WTC11 (cell line): Measurements from ENCODE around the gene CCL18.

Source experiments
- CBFB ChIP-seq: sonication (generic); formaldehyde crosslinking; IDR thresholded peaks from 2 replicates; pipeline ENCODE4 v1.8.1; 2022; ENCODE audit warnings: mild to moderate bottlenecking, low read depth, missing genetic modification reagents
- ELF4 ChIP-seq: sonication (generic); formaldehyde crosslinking; IDR thresholded peaks from 2 replicates; pipeline ENCODE4 v1.8.1; 2022; ENCODE audit warnings: low read depth, mild to moderate bottlenecking, moderate library complexity, missing genetic modification reagents
- FOXP1 ChIP-seq: sonication (generic); formaldehyde crosslinking; IDR thresholded peaks from 2 replicates; pipeline ENCODE4 v1.8.0; 2022; ENCODE audit warnings: missing genetic modification reagents, mild to moderate bottlenecking, moderate library complexity, borderline replicate concordance
- JUN ChIP-seq: sonication (generic); formaldehyde crosslinking; IDR thresholded peaks from 2 replicates; pipeline ENCODE4 v1.8.0; 2023; ENCODE audit warnings: mild to moderate bottlenecking, missing genetic modification reagents
- KAT7 ChIP-seq: sonication (generic); formaldehyde crosslinking; IDR thresholded peaks from 2 replicates; pipeline ENCODE4 v1.8.1; 2023; ENCODE audit warnings: missing genetic modification reagents, mild to moderate bottlenecking, borderline replicate concordance
- NFYB ChIP-seq: sonication (generic); formaldehyde crosslinking; conservative IDR thresholded peaks from 2 replicates; pipeline ENCODE4 v1.8.0; 2022; ENCODE audit warnings: low read depth, missing genetic modification reagents
- NR2C2 ChIP-seq: sonication (generic); formaldehyde crosslinking; IDR thresholded peaks from 2 replicates; pipeline ENCODE4 v1.8.0; 2022; ENCODE audit warnings: mild to moderate bottlenecking, missing genetic modification reagents
- NR3C1 ChIP-seq: sonication (generic); formaldehyde crosslinking; conservative IDR thresholded peaks from 2 replicates; pipeline ENCODE4 v1.8.1; 2023; ENCODE audit warnings: low read depth, mild to moderate bottlenecking, missing genetic modification reagents
- SMAD3 ChIP-seq: sonication (generic); formaldehyde crosslinking; IDR thresholded peaks from 2 replicates; pipeline ENCODE4 v1.8.0; 2022; ENCODE audit warnings: missing genetic modification reagents, mild to moderate bottlenecking, borderline replicate concordance
- TEAD4 ChIP-seq: sonication (generic); formaldehyde crosslinking; IDR thresholded peaks from 2 replicates; pipeline ENCODE4 v1.8.0; 2022; ENCODE audit warnings: mild to moderate bottlenecking, missing genetic modification reagents
- ZNF263 ChIP-seq: sonication (generic); formaldehyde crosslinking; IDR thresholded peaks from 2 replicates; pipeline ENCODE4 v1.8.1; 2022; ENCODE audit warnings: low read depth, mild to moderate bottlenecking, moderate library complexity, missing genetic modification reagents
- ZNF317 ChIP-seq: sonication (generic); formaldehyde crosslinking; IDR thresholded peaks from 2 replicates; pipeline ENCODE4 v1.8.1; 2023; ENCODE audit warnings: low read depth, mild to moderate bottlenecking, moderate library complexity, missing genetic modification reagents, borderline replicate concordance
- TF ChIP-seq, protein P1 (sequence below): fragments of 200-600 bp; IDR thresholded peaks from 2 replicates; pipeline ENCODE4 v1.8.0; 2022; ENCODE audit warnings: antibody characterized with exemption
- TF ChIP-seq, protein P2 (sequence below): sonication (generic); formaldehyde crosslinking; IDR thresholded peaks from 2 replicates; pipeline ENCODE4 v1.8.0; 2022; ENCODE audit warnings: mild to moderate bottlenecking, missing genetic modification reagents

DNA sequence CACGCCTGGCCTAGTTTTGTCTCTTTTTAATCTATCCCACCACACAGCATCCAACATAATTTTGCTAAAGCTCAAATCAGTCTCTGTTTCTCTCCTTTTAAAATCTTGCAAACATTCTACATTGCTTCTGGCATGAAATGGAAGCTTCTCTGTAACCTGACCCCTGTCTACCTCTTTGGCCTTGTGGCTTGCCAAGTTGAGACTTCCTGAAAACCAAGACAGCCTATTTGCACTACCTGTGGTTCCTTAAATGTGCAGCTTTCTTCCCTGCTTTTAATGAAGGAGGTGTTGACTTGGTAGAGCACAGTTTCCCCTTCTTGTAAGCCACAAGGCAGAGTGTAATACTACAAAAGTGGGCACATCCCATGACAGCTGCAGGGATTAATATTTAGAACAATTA, 31.9 kb downstream of the CCL18 start:
- TF ChIP-seq, protein P1, sequence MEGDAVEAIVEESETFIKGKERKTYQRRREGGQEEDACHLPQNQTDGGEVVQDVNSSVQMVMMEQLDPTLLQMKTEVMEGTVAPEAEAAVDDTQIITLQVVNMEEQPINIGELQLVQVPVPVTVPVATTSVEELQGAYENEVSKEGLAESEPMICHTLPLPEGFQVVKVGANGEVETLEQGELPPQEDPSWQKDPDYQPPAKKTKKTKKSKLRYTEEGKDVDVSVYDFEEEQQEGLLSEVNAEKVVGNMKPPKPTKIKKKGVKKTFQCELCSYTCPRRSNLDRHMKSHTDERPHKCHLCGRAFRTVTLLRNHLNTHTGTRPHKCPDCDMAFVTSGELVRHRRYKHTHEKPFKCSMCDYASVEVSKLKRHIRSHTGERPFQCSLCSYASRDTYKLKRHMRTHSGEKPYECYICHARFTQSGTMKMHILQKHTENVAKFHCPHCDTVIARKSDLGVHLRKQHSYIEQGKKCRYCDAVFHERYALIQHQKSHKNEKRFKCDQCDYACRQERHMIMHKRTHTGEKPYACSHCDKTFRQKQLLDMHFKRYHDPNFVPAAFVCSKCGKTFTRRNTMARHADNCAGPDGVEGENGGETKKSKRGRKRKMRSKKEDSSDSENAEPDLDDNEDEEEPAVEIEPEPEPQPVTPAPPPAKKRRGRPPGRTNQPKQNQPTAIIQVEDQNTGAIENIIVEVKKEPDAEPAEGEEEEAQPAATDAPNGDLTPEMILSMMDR: no peak
- TF ChIP-seq SMAD3 (CRISPR knock-in tag): no peak
- TF ChIP-seq FOXP1 (CRISPR knock-in tag): no peak
- no peak for TF ChIP-seq ELF4
- TF ChIP-seq, protein P2, sequence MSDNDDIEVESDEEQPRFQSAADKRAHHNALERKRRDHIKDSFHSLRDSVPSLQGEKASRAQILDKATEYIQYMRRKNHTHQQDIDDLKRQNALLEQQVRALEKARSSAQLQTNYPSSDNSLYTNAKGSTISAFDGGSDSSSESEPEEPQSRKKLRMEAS (CRISPR knock-in tag): no peak
- no peak for TF ChIP-seq TEAD4 (CRISPR knock-in tag)
- TF ChIP-seq ZNF263 (CRISPR knock-in tag): no peak
- TF ChIP-seq NFYB (CRISPR knock-in tag): no peak
- TF ChIP-seq ZNF317 (CRISPR knock-in tag): no peak
- TF ChIP-seq NR3C1 (CRISPR knock-in tag): no peak
- no peak for TF ChIP-seq CBFB (CRISPR knock-in tag)
- no peak for TF ChIP-seq NR2C2 (CRISPR knock-in tag)
- TF ChIP-seq KAT7: no peak
- TF ChIP-seq JUN (CRISPR knock-in tag): no peak
